Kasumi-1 (cell line): Measurements from ENCODE around the gene SMAP2.
A peak's percentile ranks its signal among the peaks of the same experiment; 100 is the strongest.

ENCODE experiments used
- DNase-seq, 2 experiments: peaks; one replicate each; lab custom pipeline; 2025; lab: John Stamatoyannopoulos, UW

The SMAP2 gene

DNA sequence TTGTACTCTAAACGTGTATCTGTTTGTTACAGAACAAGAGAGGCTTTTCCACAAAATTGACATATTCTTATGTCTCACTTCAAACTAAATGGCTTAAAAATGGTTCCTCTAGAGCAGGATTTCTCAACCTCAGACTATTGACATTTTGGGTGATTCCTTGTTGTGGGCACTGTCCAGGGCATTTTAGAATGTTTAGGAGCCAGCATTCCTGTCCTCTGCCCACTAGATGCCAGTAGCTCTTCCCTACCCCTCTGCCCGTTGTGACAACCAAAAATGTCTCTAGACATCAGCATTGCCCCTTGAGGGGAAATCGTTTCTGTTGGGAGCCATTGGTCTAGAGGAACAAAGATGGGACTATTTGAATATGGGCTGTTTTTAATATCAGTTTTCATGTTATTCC lies 17.3 kb downstream of the SMAP2 start:
- no peak for DNase-seq

GRCh38 chr1:40391688-40392145 lies 18.2 kb downstream of the SMAP2 start:
- DNase-seq = no peak

DNA sequence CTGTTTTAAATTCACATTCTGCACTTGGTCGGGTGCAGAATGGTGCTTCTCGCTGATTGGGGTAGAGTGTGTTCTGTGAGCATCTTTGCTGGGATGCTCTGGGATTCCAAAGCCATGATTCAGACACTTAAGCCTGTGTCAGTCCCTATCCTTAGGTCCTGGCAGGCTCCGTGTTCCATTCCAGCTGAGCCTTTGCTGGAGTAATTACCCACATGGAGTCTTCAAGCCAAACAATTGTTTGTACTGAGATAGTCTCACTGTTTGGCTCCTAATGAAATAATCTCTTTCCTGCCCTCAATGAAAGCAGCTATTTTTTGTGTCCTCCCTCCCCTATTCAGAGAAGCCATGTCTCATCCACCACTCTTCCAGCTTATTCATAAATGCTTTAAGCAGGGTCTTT lies 18.7 kb downstream of the SMAP2 start:
- DNase-seq = no peak

- no peak for DNase-seq
Observed at GRCh38 chr1:40393173-40393572, 19.6 kb downstream of the SMAP2 start.

GRCh38 chr1:40394491-40395172 lies 21.1 kb downstream of the SMAP2 start:
- peak; percentile 34 to 44 for DNase-seq

DNA sequence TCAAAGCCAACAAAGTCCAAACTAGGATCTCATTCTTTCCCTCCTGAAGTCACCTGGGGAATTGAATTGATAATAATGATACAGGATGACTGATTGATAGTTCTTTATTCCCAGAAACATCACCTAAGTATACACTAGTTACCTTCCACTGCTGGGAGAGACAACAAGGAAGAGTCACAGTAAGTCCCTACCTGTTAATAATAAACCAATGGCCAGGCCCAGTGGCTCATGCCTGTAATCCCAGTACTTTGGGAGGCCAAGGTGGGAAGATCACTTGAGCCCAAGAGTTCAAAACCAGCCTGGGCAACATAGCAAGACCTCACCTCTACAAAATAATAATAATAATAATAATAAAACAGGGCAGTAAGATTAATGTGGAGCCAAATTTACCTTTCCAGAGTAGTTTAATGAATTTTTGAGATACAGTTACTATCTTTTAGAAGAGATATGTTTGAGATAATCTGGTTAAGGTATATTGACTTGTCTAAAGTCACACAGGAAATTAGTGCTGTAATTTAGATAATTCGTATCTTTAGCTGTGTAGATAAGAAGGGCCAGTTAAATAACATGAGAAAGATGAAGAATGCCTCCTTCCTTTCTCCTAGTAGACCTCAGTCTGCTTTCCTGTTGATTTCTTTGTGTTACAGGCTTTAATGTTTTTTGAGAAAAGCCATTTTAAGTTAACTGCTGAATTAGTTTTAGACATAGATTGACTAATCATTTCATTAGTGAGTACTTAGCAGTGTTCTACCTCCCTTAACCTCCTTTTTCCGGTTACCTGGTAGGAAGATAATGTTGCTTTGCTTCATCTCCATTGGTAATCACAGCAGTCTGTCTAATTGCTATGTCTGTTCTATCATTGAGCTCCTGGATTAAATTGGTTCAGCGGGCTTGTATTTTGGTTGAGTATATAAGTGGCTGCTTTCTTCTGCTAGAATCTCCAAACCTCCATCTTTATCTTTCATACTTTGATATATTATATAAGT lies 22.0 kb downstream of the SMAP2 start:
- no peak for DNase-seq

DNA sequence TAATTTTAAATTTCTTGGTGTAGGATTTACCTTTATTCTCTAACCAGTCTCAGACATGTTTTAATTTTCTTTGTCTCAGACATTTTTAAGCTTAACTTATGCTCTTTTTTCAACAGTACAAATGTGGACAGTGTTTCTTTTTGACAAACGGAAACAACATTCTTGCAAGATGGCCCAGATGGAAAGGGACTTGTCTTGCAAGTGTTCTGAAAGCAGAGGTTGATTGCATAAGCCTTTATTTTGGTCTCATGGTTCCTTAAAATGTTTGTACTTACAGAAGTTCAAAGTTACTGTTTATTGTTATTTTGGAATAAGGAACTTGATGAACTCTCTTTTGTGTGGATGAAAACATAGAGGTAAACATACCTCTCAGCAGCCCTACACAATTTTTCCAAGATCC lies 22.9 kb downstream of the SMAP2 start:
- peak in 1 of 2 experiments; percentile 27 for DNase-seq

- no peak for DNase-seq
Observed at GRCh38 chr1:40397258-40397657, 23.7 kb downstream of the SMAP2 start.

GRCh38 chr1:40399984-40400704 lies 26.6 kb downstream of the SMAP2 start:
- DNase-seq = no peak

- peak; percentile 33 to 34 for DNase-seq
Observed at GRCh38 chr1:40401473-40402201, 28.1 kb downstream of the SMAP2 start.

GRCh38 chr1:40404670-40405462 lies 31.3 kb downstream of the SMAP2 start:
- peak; percentile 76 to 81 for DNase-seq

- no peak for DNase-seq
Observed at GRCh38 chr1:40405812-40406211, 32.3 kb downstream of the SMAP2 start.

- no peak for DNase-seq
Observed at GRCh38 chr1:40407453-40407852, 33.9 kb downstream of the SMAP2 start.

DNA sequence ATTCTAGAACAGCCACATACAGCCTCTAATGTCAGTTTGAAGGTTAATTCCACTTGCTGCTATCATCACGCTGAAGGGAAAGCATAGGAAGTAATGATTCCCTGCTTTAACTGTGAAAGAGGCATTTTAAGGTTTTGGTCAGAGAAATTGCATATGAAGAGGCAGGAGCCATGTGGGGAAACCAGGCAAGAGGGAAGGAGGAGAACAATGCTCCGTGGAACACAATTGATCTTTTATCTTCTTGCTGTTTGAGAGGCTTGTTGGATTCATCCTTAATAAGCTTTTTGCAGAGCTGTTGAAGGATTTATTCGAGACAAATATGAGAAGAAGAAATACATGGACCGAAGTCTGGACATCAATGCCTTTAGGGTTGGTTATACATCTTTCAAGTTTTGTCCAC lies 35.9 kb downstream of the SMAP2 start:
- DNase-seq = no peak

GRCh38 chr1:40411294-40411693 lies 37.8 kb downstream of the SMAP2 start:
- DNase-seq = no peak

DNA sequence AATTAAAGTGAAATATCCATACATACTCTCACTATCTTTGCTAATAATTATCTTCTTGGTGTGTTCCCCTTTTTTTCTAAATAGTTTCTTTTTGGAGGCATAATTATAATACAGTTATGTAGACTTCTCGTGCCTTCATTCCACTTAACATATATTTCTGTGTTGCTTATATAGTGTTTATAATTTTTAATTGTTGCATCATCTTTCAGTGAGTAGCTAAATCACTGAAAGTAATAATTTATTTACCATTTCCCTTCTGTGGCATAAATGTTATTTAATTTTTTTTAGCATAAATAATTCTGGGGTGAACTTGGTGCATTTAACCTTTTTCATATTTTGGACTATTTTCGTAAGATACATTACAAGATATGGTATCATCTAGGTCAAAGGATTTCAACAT lies 38.3 kb downstream of the SMAP2 start:
- no peak for DNase-seq

DNA sequence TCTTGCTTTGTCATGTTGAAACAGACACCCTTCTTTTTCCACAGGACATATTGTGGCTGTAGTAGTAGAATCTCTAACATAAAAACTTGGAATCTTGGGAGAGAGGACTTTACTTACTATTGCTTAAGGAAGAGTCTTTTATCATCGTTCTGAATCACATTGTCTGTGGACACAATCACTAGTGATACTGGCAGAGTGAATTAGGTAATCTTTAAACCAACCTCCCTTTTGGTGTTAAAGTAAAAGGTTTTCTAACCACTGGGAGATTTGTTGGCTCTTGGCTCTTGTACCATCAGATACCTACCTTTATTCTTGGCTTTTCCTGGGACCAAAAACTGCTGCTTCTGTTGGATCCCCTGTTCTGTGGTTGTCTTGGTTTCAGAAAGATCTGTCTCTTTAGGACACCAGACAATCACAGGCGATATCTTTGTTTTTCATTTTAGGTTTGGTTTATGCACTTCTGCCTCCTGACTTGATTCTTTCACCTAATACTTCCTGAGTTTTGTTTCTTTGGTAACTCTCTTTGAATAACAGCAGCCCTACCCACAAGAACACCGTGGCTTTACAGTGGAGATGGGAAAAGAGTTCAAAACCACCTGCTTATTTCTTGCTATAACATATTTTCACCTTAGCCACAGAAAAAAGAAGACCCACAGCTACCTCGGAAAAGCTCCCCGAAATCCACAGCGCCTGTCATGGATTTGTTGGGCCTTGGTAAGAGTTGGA lies 40.2 kb downstream of the SMAP2 start:
- no peak for DNase-seq

- DNase-seq = no peak
Observed at GRCh38 chr1:40414331-40414730, 40.8 kb downstream of the SMAP2 start.

DNA sequence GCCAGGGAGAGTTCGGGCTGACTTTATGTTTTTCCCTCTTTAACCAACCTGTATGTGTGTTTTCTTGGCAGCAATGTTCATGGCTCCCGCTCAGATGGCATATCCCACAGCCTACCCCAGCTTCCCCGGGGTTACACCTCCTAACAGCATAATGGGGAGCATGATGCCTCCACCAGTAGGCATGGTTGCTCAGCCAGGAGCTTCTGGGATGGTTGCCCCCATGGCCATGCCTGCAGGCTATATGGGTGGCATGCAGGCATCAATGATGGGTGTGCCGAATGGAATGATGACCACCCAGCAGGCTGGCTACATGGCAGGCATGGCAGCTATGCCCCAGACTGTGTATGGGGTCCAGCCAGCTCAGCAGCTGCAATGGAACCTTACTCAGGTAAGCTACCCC lies 43.2 kb downstream of the SMAP2 start:
- DNase-seq = no peak
